GM12891 (cell line): ENCODE data around the gene PRKCE.

Experiments
- PAX5 ChIP-seq: IDR thresholded peaks from 2 replicates; pipeline ENCODE4 v1.6.1; 2011; ENCODE audit warnings: low read length, moderate library complexity, mild to moderate bottlenecking; ENCODE audit not compliant: insufficient read depth, severe bottlenecking
- POLR2A ChIP-seq: IDR thresholded peaks from 2 replicates; pipeline ENCODE4 v1.6.1; 2011; ENCODE audit warnings: low read depth, low read length, control low read depth
- POLR2AphosphoS5 ChIP-seq: IDR thresholded peaks from 2 replicates; pipeline ENCODE4 v1.6.1; 2011; ENCODE audit warnings: low read depth, low read length, control low read depth
- POU2F2 ChIP-seq: IDR thresholded peaks from 2 replicates; pipeline ENCODE4 v1.6.1; 2011; ENCODE audit warnings: low read depth, mild to moderate bottlenecking, control low read depth, low read length, moderate library complexity
- SPI1 ChIP-seq: IDR thresholded peaks from 2 replicates; pipeline ENCODE4 v1.6.1; 2011; ENCODE audit warnings: low read depth, low read length, control low read depth
- TAF1 ChIP-seq: IDR thresholded peaks from 2 replicates; pipeline ENCODE4 v1.6.1; 2011; ENCODE audit warnings: low read depth, low read length, control low read depth

DNA sequence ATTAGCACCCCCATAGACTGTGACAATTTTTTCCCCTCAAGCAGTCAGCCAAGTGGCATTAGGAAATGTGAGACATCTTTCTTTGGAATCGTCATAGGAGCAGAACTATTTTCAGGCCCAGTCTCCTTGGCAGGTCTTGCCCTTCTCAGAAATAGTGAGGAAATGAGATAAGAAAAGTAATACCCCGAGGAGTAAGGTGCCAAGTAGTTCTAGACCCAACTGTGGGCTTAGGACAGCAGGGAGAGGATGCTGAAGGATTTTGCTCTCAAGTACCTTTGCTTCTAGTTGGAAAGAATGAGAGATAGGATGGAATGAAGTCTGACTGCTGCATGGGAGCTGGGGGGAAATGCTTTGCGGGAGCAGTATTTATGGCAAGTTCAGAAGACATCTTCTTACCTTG is 31.8 kb downstream of the PRKCE start:
- TF ChIP-seq POLR2A = no peak
- TF ChIP-seq SPI1 = no peak
- TF ChIP-seq POLR2AphosphoS5 = no peak
- TF ChIP-seq TAF1 = no peak
- no peak for TF ChIP-seq PAX5
- TF ChIP-seq POU2F2 = no peak
